Astrocyte of the cerebellum (primary cell): ENCODE results near the gene RNASE13.

Experiments used
- DNase-seq: peaks from one replicate; pipeline ENCODE4 v3.0.0-alpha.2; 2011; ENCODE audit warnings: low read depth
- H3K4me3 ChIP-seq: 2 replicates; pipeline ENCODE4 v1.5.1; 2011; ENCODE audit warnings: mild to moderate bottlenecking, low read depth, low read length, moderate library complexity
- CTCF ChIP-seq: IDR thresholded peaks from 2 replicates; pipeline ENCODE4 v1.5.1; 2012; ENCODE audit warnings: low read length, low read depth, moderate library complexity, mild to moderate bottlenecking; ENCODE audit errors: missing control alignments
- in situ Hi-C: cut with HindIII; loops from 2 replicates; pipeline ENCODE4 v1.10.0; 2017; ENCODE audit warnings: low sequenced_read_pairs

The RNASE13 gene

GRCh38 chr14:21057803-21058675 lies 23.4 kb upstream of the RNASE13 start, which contains the start of gene RNASE8:
Gene RNASE8, plus strand, starts transcription at chr14:21057822. Its CDS starts 71 bp downstream, at chr14:21057893.
- no peak for DNase-seq
- no peak within 1 kb of the TSS for H3K4me3 ChIP-seq
- no peak for TF ChIP-seq CTCF
- in situ Hi-C loops: no loop called here

- in situ Hi-C loops: no loop called here
- no peak overlapping the region for H3K4me3 ChIP-seq
- TF ChIP-seq CTCF: no peak
- DNase-seq: no peak
These were observed 22.0 kb upstream of the RNASE13 start for GRCh38 chr14:21056520-21057163.

- no peak for TF ChIP-seq CTCF
- in situ Hi-C loops: no loop called here
- no peak for DNase-seq
- no peak overlapping the region for H3K4me3 ChIP-seq
These were observed 21.0 kb upstream of the RNASE13 start for GRCh38 chr14:21055432-21056117.

- H3K4me3 ChIP-seq: no peak overlapping the region
- in situ Hi-C loops: no loop called here
- no peak for DNase-seq
- no peak for TF ChIP-seq CTCF
These were observed 20.1 kb upstream of the RNASE13 start for GRCh38 chr14:21054768-21055145.

DNA sequence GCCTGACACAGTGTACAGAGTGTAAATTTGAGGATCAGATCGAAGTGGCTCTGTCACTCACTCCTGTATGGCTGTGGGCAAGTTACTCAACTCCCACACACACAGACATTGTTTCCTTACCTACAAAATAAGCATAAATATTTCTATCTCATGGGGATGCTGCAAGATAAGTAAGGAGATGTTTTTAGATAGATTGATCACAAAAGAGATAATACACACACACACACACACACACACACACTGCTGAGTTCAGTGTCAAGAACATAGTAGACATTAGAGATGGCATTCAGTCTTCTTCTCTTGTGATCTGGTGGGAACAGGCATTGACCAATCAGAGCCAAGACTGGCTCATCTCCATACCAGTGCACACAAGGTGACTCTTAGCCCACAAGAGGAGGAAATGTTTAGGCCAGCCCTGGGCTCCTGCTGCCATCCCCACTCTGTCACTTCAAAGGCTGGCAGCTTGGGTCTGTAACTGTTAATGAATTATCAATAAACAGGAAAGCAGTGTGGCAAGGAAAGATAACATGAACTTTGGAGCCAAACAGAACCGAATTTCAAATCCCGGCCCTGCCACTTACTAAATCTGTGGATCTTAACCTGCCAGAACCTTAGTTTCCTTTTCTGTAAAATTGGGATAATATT lies 19.6 kb upstream of the RNASE13 start:
- in situ Hi-C loops: no loop called here
- no peak for TF ChIP-seq CTCF
- H3K4me3 ChIP-seq: no peak overlapping the region
- DNase-seq: no peak
